ENCODE results near the gene GFOD1.

Gene GFOD1

DNA sequence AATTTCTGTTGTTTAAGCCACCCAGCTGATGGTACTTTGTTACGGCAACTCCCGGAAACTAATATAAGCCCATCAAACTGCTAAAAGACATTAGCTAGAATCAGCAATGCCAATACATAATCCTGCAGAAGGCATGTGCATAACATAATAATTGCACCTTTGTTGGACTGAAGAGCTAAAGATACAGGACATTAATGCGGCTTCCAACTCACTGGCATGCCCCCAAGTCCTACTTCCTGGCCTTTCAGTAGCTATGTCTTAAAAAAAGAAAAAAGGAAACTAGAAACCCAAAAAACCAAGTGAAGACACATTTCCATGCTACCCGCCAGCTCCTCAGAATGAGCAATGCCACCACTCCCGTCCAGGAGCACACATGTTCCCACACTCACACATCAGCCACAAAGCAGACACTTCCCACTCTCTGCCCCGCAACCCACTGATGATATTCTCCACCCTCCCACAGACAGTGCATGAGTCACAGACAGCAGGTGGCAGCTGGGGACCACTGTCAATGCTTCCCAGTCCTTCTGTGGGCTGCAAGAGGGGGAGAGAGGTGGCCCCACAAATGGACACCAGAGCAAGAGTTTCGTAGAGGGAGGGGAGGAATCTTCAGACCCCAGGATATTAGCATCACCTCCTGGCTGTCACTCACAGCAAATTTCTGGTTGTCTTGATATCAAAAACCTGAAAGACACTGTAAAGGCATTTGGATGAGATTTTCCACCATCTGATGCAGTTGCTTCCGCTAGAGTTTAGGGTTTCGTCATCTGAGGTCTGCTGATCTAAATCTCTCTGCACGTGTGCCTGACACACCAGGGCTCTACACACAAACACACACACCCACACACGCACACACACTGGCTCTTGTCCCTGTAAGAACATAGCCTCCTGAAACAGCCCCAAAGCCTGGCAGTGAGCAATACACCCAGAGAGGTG, 32.8 kb downstream of the GFOD1 start:
- no peak overlapping the region for H3K27ac ChIP-seq (ENCODE audit: insufficient read depth, low read depth, low read length, poor library complexity, severe bottlenecking)
- H3K9me3 ChIP-seq (ENCODE audit: control insufficient read depth, low read length) = no peaks in the 10 kb centered on the region
- WGBS, 2 experiments = 85 to 86% methylated on average over 11 of the region's 11 CpGs
- H3K27me3 ChIP-seq (ENCODE audit: control insufficient read depth, insufficient read depth, low read length, poor library complexity, severe bottlenecking) = no peaks in the 10 kb centered on the region
- no peaks in the 10 kb centered on the region for H3K4me1 ChIP-seq (ENCODE audit: control insufficient read depth, insufficient read depth, low read length)
- H3K4me3 ChIP-seq (ENCODE audit: insufficient read depth, low read depth, low read length) = no peak overlapping the region
- H3K36me3 ChIP-seq (ENCODE audit: control insufficient read depth, insufficient read depth, low read length) = no peaks in the 10 kb centered on the region

DNA sequence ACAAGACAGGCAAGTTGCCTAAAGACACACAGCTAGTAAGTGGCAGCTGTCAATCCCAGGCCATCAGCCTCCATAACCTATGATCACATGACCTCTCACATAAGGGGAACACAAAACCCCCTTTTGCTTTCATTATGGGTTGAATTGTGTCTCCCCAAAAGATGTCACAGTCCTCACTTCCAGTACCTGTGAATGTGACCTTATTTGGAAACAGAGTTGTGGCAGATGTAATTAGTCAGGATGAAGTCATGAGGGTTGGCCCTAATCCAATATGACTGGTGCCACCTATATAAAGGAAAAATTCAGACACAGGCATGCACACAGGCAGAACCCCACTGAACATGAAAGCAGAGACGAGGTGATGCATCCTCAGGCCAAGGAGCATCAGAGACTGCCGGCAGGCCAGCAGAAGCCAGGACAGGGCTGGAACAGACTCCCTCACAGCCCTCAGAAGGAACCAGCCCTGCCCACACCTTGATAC, 33.6 kb downstream of the GFOD1 start:
- Histone ChIP-seq H3K4me3 (ENCODE audit: insufficient read depth, low read depth, low read length) (no peak overlapping the region), H3K27ac (ENCODE audit: insufficient read depth, low read depth, low read length, poor library complexity, severe bottlenecking) (no peak overlapping the region), H3K27me3 (ENCODE audit: control insufficient read depth, insufficient read depth, low read length, poor library complexity, severe bottlenecking) (no peaks in the 10 kb centered on the region), H3K4me1 (ENCODE audit: control insufficient read depth, insufficient read depth, low read length) (no peaks in the 10 kb centered on the region), H3K9me3 (ENCODE audit: control insufficient read depth, low read length) (no peaks in the 10 kb centered on the region), H3K36me3 (ENCODE audit: control insufficient read depth, insufficient read depth, low read length) (no peaks in the 10 kb centered on the region)
- 89 to 92% methylated on average over 2 of the region's 2 CpGs for WGBS, 2 experiments

DNA sequence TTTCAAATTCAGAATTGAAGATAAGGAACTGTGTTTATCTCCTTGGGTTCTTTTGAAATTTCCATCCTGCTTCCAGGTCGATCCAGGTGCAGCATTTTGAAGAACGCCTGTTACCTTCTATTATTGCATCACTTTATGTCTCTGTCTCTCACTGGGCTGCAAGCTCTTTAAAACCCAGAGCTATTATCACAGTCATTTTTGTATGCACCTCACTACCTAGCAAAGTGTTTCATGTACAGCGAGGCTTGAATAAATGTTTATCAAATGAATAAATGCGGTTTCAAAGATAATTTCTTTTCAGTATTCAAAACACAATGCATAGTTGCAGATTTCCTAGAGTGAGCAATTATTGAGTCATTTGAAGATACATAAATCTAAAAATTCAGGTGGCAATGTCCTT, 34.2 kb downstream of the GFOD1 start:
- Histone ChIP-seq H3K4me3 (ENCODE audit: insufficient read depth, low read depth, low read length) (no peak overlapping the region), H3K36me3 (ENCODE audit: control insufficient read depth, insufficient read depth, low read length) (no peaks in the 10 kb centered on the region), H3K4me1 (ENCODE audit: control insufficient read depth, insufficient read depth, low read length) (no peaks in the 10 kb centered on the region), H3K27me3 (ENCODE audit: control insufficient read depth, insufficient read depth, low read length, poor library complexity, severe bottlenecking) (no peaks in the 10 kb centered on the region), H3K27ac (ENCODE audit: insufficient read depth, low read depth, low read length, poor library complexity, severe bottlenecking) (no peak overlapping the region), H3K9me3 (ENCODE audit: control insufficient read depth, low read length) (no peaks in the 10 kb centered on the region)
- WGBS, 2 experiments = 92 to 96% methylated on average over 3 to 4 of the region's 4 CpGs

DNA sequence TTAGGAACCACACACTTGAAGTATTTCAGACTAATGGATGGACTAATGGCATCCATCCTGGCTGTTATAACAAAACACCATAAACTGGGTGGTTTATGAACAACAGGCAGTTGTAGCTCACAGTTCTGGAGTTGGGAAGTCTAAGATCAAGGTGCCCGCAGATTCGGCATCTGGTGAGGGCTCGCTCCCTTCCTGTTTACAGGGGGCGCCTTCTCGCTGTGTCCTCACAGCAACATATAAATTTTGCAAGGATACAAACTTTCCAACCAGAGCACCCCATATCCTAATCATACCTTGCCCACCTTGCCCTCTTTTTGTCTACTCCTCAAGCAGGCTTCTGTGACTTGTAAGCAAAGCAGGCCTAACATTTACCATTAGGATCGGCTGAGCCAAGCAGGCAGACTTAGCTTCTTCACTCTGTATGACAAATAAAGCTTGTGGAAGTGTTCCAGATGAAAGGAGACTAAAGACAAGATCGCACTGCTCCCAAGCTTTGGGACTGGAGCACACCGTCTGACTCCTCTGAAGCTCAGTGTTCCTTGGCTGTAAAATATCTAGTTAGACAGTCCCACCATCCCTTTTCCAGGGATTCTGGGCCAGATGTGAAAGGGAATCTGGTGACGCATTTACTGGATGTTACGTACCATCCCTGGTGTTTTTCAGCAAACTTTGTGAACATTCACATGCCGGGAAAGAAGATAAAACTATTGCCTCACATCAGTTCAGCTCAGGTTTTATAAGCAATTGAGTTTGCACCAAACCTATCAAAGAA, 34.9 kb downstream of the GFOD1 start:
- H3K4me3 ChIP-seq (ENCODE audit: insufficient read depth, low read depth, low read length) = no peak overlapping the region
- 84 to 85% methylated on average over 11 of the region's 11 CpGs for WGBS, 2 experiments
- H3K4me1 ChIP-seq (ENCODE audit: control insufficient read depth, insufficient read depth, low read length) = no peaks in the 10 kb centered on the region
- no peaks in the 10 kb centered on the region for H3K27me3 ChIP-seq (ENCODE audit: control insufficient read depth, insufficient read depth, low read length, poor library complexity, severe bottlenecking)
- no peak overlapping the region for H3K27ac ChIP-seq (ENCODE audit: insufficient read depth, low read depth, low read length, poor library complexity, severe bottlenecking)
- no peaks in the 10 kb centered on the region for H3K9me3 ChIP-seq (ENCODE audit: control insufficient read depth, low read length)
- no peaks in the 10 kb centered on the region for H3K36me3 ChIP-seq (ENCODE audit: control insufficient read depth, insufficient read depth, low read length)

DNA sequence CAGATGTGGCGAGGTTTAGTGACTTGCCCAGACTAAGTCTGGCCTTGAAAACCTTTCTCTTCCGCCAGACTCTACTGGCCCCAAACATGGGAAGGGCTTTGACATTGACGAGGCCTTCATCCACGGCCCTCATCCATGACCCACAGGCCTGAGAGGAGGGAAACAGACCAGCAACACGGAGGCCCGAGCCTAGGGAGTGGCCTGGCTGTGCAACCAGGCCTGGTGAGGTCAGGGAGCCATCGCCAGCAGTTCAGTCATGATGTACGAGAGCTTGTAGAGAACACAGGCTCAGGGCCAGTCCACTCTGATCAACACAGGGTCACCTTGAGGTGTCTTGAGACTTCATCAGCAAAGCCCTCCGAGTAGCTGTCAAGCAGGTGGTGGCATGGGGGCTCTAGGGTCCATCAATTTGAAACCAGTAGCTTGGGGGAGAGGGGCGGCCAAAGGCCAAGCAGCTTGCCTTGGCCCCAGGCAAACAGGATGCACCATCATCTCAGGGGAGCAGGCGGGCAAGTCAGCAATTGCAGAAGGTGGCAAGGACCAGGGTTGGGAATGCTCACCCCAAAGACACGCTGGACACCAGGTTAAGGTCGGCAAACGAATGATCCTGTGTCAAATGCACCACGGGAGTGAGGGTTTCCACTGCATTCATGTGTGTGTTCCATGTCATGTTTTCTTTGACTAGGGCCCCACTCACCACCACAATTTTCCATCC, 36.1 kb downstream of the GFOD1 start:
- no peak overlapping the region for H3K27ac ChIP-seq (ENCODE audit: insufficient read depth, low read depth, low read length, poor library complexity, severe bottlenecking)
- H3K4me3 ChIP-seq (ENCODE audit: insufficient read depth, low read depth, low read length) = no peak overlapping the region
- 94 to 95% methylated on average over 15 of the region's 15 CpGs for WGBS, 2 experiments
- H3K4me1 ChIP-seq (ENCODE audit: control insufficient read depth, insufficient read depth, low read length) = peaks cover 5% of the 10 kb centered on the region
- no peaks in the 10 kb centered on the region for H3K36me3 ChIP-seq (ENCODE audit: control insufficient read depth, insufficient read depth, low read length)
- no peaks in the 10 kb centered on the region for H3K9me3 ChIP-seq (ENCODE audit: control insufficient read depth, low read length)
- H3K27me3 ChIP-seq (ENCODE audit: control insufficient read depth, insufficient read depth, low read length, poor library complexity, severe bottlenecking) = no peaks in the 10 kb centered on the region

DNA sequence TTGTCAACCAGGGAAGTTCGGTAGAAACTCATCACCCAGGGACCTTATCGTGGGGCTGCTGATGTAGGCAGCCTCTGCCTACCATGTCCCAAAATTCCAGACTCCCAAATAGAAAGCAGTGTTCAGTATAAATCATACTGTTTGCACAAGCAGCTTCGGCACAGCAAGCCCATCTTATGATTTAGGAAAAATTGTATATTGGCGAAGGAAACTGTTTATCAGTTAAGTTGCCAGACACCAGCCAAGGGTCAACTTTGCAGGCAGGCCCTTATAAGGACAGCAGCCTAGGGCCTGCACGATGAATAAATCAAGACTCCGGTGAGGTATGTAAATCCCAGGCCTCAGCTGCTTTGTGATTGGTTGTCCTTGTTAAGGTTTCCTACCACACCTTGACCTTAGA, 36.8 kb downstream of the GFOD1 start:
- Histone ChIP-seq H3K4me3 (ENCODE audit: insufficient read depth, low read depth, low read length) (no peak overlapping the region), H3K36me3 (ENCODE audit: control insufficient read depth, insufficient read depth, low read length) (no peaks in the 10 kb centered on the region), H3K9me3 (ENCODE audit: control insufficient read depth, low read length) (no peaks in the 10 kb centered on the region), H3K27ac (ENCODE audit: insufficient read depth, low read depth, low read length, poor library complexity, severe bottlenecking) (no peak overlapping the region), H3K27me3 (ENCODE audit: control insufficient read depth, insufficient read depth, low read length, poor library complexity, severe bottlenecking) (no peaks in the 10 kb centered on the region), H3K4me1 (ENCODE audit: control insufficient read depth, insufficient read depth, low read length) (peaks cover 5% of the 10 kb centered on the region)
- WGBS, 2 experiments = 93 to 96% methylated on average over 6 of the region's 6 CpGs

DNA sequence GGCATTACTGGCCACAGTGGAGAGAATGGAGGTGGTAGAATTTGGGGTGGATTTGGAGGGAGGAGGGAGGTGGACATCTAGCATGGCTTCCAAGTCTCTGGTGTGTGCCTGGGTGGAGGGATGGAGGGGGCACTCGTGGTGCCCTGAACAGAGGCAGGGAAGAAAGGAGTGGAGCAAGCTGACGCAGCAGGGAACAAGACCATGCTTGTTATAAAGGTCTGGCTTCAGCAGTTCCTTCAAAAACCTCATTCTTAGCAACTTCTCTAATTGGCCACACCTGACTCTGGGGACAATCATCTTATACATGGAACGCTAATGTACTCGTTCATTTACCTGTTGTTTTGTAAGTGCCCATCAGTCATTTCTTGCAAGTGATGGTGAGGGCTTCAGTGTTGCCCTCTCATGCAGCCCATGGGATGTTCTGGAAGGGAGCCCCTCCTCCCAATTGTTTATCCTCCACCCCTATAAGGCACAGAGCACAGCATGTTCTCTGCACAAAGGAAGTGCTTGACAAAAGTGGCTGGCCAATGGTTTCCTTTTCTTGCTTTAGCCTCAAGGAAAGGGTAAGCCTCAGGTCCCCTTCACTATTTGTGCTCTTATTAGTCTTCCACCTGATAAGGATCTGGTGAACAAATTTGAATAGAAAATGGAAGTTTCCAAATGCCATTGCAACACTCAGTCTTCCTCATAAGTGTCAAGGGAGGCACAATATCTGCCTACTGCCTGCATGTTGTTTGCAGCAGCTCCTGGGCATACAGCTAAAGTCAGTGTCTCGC, 39.3 kb downstream of the GFOD1 start:
- no peak overlapping the region for H3K27ac ChIP-seq (ENCODE audit: insufficient read depth, low read depth, low read length, poor library complexity, severe bottlenecking)
- 92 to 94% methylated on average over 5 of the region's 5 CpGs for whole genome bisulfite sequencing, 2 experiments
- no peaks in the 10 kb centered on the region for H3K27me3 ChIP-seq (ENCODE audit: control insufficient read depth, insufficient read depth, low read length, poor library complexity, severe bottlenecking)
- peaks cover 15% of the 10 kb centered on the region for H3K4me1 ChIP-seq (ENCODE audit: control insufficient read depth, insufficient read depth, low read length)
- H3K9me3 ChIP-seq (ENCODE audit: control insufficient read depth, low read length) = no peaks in the 10 kb centered on the region
- H3K36me3 ChIP-seq (ENCODE audit: control insufficient read depth, insufficient read depth, low read length) = no peaks in the 10 kb centered on the region
- no peak overlapping the region for H3K4me3 ChIP-seq (ENCODE audit: insufficient read depth, low read depth, low read length)

DNA sequence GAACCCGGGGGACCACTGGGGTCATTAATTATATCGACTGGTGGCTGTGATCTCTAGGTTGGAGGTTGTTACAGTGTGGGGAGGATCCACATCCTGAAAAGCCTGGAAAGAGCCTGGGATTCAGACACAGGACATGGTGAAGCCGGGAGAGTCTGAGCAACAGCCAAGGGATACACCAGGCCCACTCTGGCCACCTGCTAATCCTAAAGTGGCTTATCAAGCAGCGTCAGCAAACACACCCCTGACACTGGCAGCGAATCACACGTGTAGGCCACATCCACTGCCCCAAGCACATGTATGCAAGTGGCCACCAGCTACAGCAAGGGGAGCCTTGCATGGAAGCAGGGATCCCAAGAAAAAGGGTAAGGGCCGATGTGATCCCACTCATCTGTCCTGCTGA, 41.0 kb downstream of the GFOD1 start:
- Histone ChIP-seq H3K4me3 (ENCODE audit: insufficient read depth, low read depth, low read length) (no peak overlapping the region), H3K27ac (ENCODE audit: insufficient read depth, low read depth, low read length, poor library complexity, severe bottlenecking) (no peak overlapping the region), H3K27me3 (ENCODE audit: control insufficient read depth, insufficient read depth, low read length, poor library complexity, severe bottlenecking) (no peaks in the 10 kb centered on the region), H3K4me1 (ENCODE audit: control insufficient read depth, insufficient read depth, low read length) (peaks cover 15% of the 10 kb centered on the region), H3K36me3 (ENCODE audit: control insufficient read depth, insufficient read depth, low read length) (no peaks in the 10 kb centered on the region), H3K9me3 (ENCODE audit: control insufficient read depth, low read length) (no peaks in the 10 kb centered on the region)
- 92 to 93% methylated on average over 7 of the region's 7 CpGs for WGBS, 2 experiments

DNA sequence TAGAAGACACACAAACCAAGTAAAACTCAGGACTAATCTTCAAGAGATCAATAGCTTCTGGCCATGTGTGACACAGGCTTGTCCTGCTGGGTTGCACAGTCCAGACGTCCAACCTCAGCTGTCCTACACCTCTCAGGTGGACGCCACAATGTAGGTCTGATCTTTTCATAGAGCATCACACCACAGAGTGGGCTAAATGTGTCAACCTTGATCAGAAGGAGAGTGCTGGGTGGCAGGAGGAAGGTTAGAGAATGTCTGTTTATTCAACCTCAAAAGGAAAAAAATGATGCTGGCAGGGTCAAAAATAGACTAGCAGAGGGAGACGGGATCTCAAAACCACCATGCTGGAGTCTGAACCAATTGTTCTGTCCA, 41.7 kb downstream of the GFOD1 start:
- no peaks in the 10 kb centered on the region for H3K36me3 ChIP-seq (ENCODE audit: control insufficient read depth, insufficient read depth, low read length)
- no peak overlapping the region for H3K27ac ChIP-seq (ENCODE audit: insufficient read depth, low read depth, low read length, poor library complexity, severe bottlenecking)
- WGBS, 2 experiments = 89% methylated on average over 3 of the region's 3 CpGs
- peaks cover 15% of the 10 kb centered on the region for H3K4me1 ChIP-seq (ENCODE audit: control insufficient read depth, insufficient read depth, low read length)
- no peaks in the 10 kb centered on the region for H3K27me3 ChIP-seq (ENCODE audit: control insufficient read depth, insufficient read depth, low read length, poor library complexity, severe bottlenecking)
- no peaks in the 10 kb centered on the region for H3K9me3 ChIP-seq (ENCODE audit: control insufficient read depth, low read length)
- no peak overlapping the region for H3K4me3 ChIP-seq (ENCODE audit: insufficient read depth, low read depth, low read length)
